Heart right ventricle (tissue), 16 donors: ENCODE data around the gene MAML2. TPM values are rescaled to one million over a fixed set of nuclear protein-coding genes. Genes with fewer than 3 reads are reported as not detected.

Experiments used
- ATAC-seq, 8 donors: fragments of 200-7000 bp; cut with Tn5 transposase; one replicate each; pipeline ENCODE4 v1.9.1; 2020; ENCODE audit warnings: mild to moderate bottlenecking in 8 of 8, moderate library complexity in 8 of 8, moderate number of reproducible peaks in 1 of 8
- DNase-seq, 2 donors: peaks; one replicate each; pipeline ENCODE4 v3.0.0-alpha.2; 2020
- H3K27ac ChIP-seq, 10 donors: fragments of 200-600 bp; sonication (generic) in 2 of 10; one replicate each; pipeline versions ENCODE4 v1.5.0 to v1.8.0; 2020 to 2022; ENCODE audit warnings: mild to moderate bottlenecking in 3 of 10
- H3K27me3 ChIP-seq, 7 donors: fragments of 200-600 bp; one replicate each; pipeline ENCODE4 v1.8.0; 2021 to 2022; ENCODE audit warnings: mild to moderate bottlenecking in 2 of 7
- H3K36me3 ChIP-seq, 9 donors: fragments of 200-600 bp; sonication (generic) in 1 of 9; one replicate each; pipeline versions ENCODE4 v1.5.0 to v1.8.0; 2020 to 2022; ENCODE audit warnings: mild to moderate bottlenecking in 2 of 9
- H3K4me1 ChIP-seq, 9 donors: fragments of 200-600 bp; sonication (generic) in 1 of 9; one replicate each; pipeline versions ENCODE4 v1.5.0 to v1.8.0; 2020 to 2022; ENCODE audit warnings: mild to moderate bottlenecking in 4 of 9
- H3K4me3 ChIP-seq, 10 donors: fragments of 200-600 bp; sonication (generic) in 2 of 10; one replicate each; pipeline versions ENCODE4 v1.5.0 to v1.8.0; 2020 to 2022; ENCODE audit warnings: mild to moderate bottlenecking in 7 of 10, moderate library complexity in 2 of 10
- H3K9me3 ChIP-seq, 11 donors: fragments of 200-600 bp in 10 of 11; sonication (generic) in 2 of 11; one replicate each; pipeline versions ENCODE4 v1.5.0 to v1.8.0; 2013 to 2022; ENCODE audit warnings: mild to moderate bottlenecking in 2 of 11, control low read depth in 1 of 11, moderate library complexity in 1 of 11
- CTCF ChIP-seq, 9 donors: fragments of 200-600 bp; sonication (generic) in 2 of 9; IDR thresholded peaks; one replicate each; pipeline versions ENCODE4 v1.5.0 to v1.8.0; 2021 to 2022; ENCODE audit warnings: antibody characterized with exemption in 9 of 9, mild to moderate bottlenecking in 5 of 9, moderate library complexity in 1 of 9
- WGBS, 2 donors: extraction: QIAGEN DNeasy Blood & Tissue Kit; methylation state at CpG; one replicate each; pipeline ENCODE4 v1.1.7; 2013; ENCODE audit warnings: inconsistent platforms in 1 of 2; 5-methylcytosine and 5-hydroxymethylcytosine counted together
- intact Hi-C, 10 donors: fragments of 100-400 bp; cut with DNase I; formaldehyde crosslinking; loops; one replicate each; pipeline versions ENCODE4 v1.11.1 to v1.14.2; 2022
- polyA plus RNA-seq, 2 donors: library from polyadenylated mRNA; stranded (reverse); fragments of 200-250 nt; gene quantifications; one replicate each; pipeline ENCODE4 v1.2.3, GENCODE V29; 2013
- total RNA-seq, 10 donors: library from RNA; stranded (reverse); fragmentation: NEBNext Ultra II Directional in 3 of 10; extraction: Animal tissue kit (Norgen Biotek cat#: 25700) in 3 of 10; gene quantifications; one replicate each; pipeline versions ENCODE4 v1.2.1 to v1.2.4, GENCODE V29; 2021 to 2023
- donor health status: Arrhythmogenic right ventricular cardiomyopathy.
- donor health status: ischemic (EF 13 %, LVEDD 7.1; RV severe dilation, severe dysfunction).
- donor health status: healthy with polysubstance abuse.
- donor health status: DM: no; HTN: yes; CAD: no.
- donor health status: DM: no; HTN: no; CAD: no.
- donor health status: ischemic (EF 25% LVEDD 6.9; RV normal size, moderate dysfunction).
- donor health status: ischemic (EF 25% LVEDD 5.7; RV mildly dilated, moderate dysfunction).
- donor health status: healthy.
- donor health status: DM: yes; HTN: yes; CAD: no.
- donor health status: Ischemic cardiomyopathy.
- donor health status: ischemic (EF 35%, LVEDD 5.7; RV mildly dilated, moderate dysfunction).
- donor health status: nonischemic (EF 11% LVEDD 7.7; RV severe dilation, severe dysfunction).
- donor health status: DM: yes; HTN: yes; CAD: no.
- donor health status: PGD.
- donor health status: ischemic (EF 29% LVEDD 5.4; RV normal size, mild dysfunction).
- donor health status: nonischemic (EF 23%, LVEDD 6.1; RV moderate dilation, normal function).

Gene MAML2
- total and polyA plus RNA-seq, 12 donors: 1.3 to 6.1 (median 4.1) TPM

- Histone ChIP-seq H3K27me3 (no peaks in the 10 kb centered on the region), H3K36me3 (no peaks in the 10 kb centered on the region), H3K4me1 (peaks cover 0 to 32% (median 10%) of the 10 kb centered on the region in 9 donors), H3K27ac (no peak overlapping the region), H3K4me3 (no peak overlapping the region), H3K9me3 (no peaks in the 10 kb centered on the region)
- TF ChIP-seq CTCF (IDR thresholded peaks at IDR 0.05): no peak
- no peak for DNase-seq
- WGBS, 2 donors: 77 to 82% methylated on average over 4 of the region's 4 CpGs
- intact Hi-C loops: no loop called here
- no peak for ATAC-seq
These were observed 107.2 kb downstream of the MAML2 start for GRCh38 chr11:96235751-96236150.

- Histone ChIP-seq H3K36me3 (no peaks in the 10 kb centered on the region), H3K4me3 (no peak overlapping the region), H3K27me3 (no peaks in the 10 kb centered on the region), H3K4me1 (peaks cover 0 to 38% (median 12%) of the 10 kb centered on the region in 9 donors), H3K27ac (no peak overlapping the region), H3K9me3 (no peaks in the 10 kb centered on the region)
- 93 to 100% methylated on average over 1 of the region's 1 CpG for WGBS, 2 donors
- ATAC-seq (no peak), DNase-seq (no peak)
- intact Hi-C loops: no loop called here
- TF ChIP-seq CTCF (IDR thresholded peaks at IDR 0.05): no peak
These were observed 108.0 kb downstream of the MAML2 start for GRCh38 chr11:96234866-96235441.

GRCh38 chr11:96232132-96232531, 110.9 kb downstream of the MAML2 start:
- Histone ChIP-seq H3K4me3 (no peak overlapping the region), H3K36me3 (no peaks in the 10 kb centered on the region), H3K27ac (no peak overlapping the region), H3K27me3 (no peaks in the 10 kb centered on the region), H3K4me1 (peaks cover 3 to 62% (median 29%) of the 10 kb centered on the region in 9 donors), H3K9me3 (no peaks in the 10 kb centered on the region)
- 79 to 82% methylated on average over 6 of the region's 6 CpGs for WGBS, 2 donors
- no peak for DNase-seq
- intact Hi-C loops: no loop called here
- ATAC-seq: no peak
- no peak for TF ChIP-seq CTCF (IDR thresholded peaks at IDR 0.05)

- intact Hi-C loops: no loop called here
- H3K27me3 ChIP-seq: no peaks in the 10 kb centered on the region
- DNase-seq: no peak
- H3K36me3 ChIP-seq: no peaks in the 10 kb centered on the region
- WGBS, 2 donors: 74 to 78% methylated on average over 5 of the region's 5 CpGs
- no peak overlapping the region for H3K4me3 ChIP-seq
- peak in 6 of 8 donors; percentile 24 to 58 (median 43) for ATAC-seq
- H3K4me1 ChIP-seq: peaks cover 3 to 66% (median 33%) of the 10 kb centered on the region in 9 donors
- H3K27ac ChIP-seq: peak overlapping the region in 2 of 10 donors; percentile 33 to 81
- no peaks in the 10 kb centered on the region for H3K9me3 ChIP-seq
- no peak for TF ChIP-seq CTCF (IDR thresholded peaks at IDR 0.05)
These were observed 112.3 kb downstream of the MAML2 start for GRCh38 chr11:96230686-96231085.
